ENCODE results near the gene MOGAT3. TPM values are rescaled to one million over a fixed set of nuclear protein-coding genes. Genes with fewer than 3 reads are reported as not detected.

MOGAT3 gene
- total RNA-seq, 1 experiment from 2014 or later: not detected

GRCh38 chr7:101211501-101211900 is 10.7 kb upstream of the MOGAT3 start:
- Histone ChIP-seq H3K27me3 (ENCODE audit: insufficient read depth, low read depth) (no peaks in the 10 kb centered on the region), H3K4me1 (replicated peaks; ENCODE audit: insufficient read depth) (0 out of 2 replicates have a peak, but pooled peaks cover 6% of the 10 kb centered on the region), H3K4me2 (no peak overlapping the region), H3K36me3 (ENCODE audit: low read depth) (no peaks in the 10 kb centered on the region), H3K9me3 (ENCODE audit: insufficient read depth, low read depth) (no peaks in the 10 kb centered on the region), H3K79me2 (ENCODE audit: low read depth) (peaks cover 7% of the 10 kb centered on the region), H3F3A (ENCODE audit: insufficient read depth, low read depth) (no peaks in the 10 kb centered on the region), H3K27ac (no peak overlapping the region), H4K20me1 (ENCODE audit: insufficient read depth) (no peaks in the 10 kb centered on the region), H2AFZ (no peak overlapping the region), H3K9me2 (ENCODE audit: insufficient read depth) (no peaks in the 10 kb centered on the region), H3K4me3 (no peak overlapping the region)
- TF ChIP-seq, protein P1, sequence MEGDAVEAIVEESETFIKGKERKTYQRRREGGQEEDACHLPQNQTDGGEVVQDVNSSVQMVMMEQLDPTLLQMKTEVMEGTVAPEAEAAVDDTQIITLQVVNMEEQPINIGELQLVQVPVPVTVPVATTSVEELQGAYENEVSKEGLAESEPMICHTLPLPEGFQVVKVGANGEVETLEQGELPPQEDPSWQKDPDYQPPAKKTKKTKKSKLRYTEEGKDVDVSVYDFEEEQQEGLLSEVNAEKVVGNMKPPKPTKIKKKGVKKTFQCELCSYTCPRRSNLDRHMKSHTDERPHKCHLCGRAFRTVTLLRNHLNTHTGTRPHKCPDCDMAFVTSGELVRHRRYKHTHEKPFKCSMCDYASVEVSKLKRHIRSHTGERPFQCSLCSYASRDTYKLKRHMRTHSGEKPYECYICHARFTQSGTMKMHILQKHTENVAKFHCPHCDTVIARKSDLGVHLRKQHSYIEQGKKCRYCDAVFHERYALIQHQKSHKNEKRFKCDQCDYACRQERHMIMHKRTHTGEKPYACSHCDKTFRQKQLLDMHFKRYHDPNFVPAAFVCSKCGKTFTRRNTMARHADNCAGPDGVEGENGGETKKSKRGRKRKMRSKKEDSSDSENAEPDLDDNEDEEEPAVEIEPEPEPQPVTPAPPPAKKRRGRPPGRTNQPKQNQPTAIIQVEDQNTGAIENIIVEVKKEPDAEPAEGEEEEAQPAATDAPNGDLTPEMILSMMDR (conservative IDR thresholded peaks at IDR 0.05): no peak
- TF ChIP-seq EZH2 (IDR thresholded peaks at IDR 0.05; ENCODE audit: low read depth): no peak
- intact Hi-C loops (cut with micrococcal nuclease; ENCODE audit: unreplicated experiment): no loop called here
- CTCF ChIA-PET: no interaction called here
- DNase-seq: no peak
- BruUV-seq (replicated peaks): no TSS peak
- POLR2A ChIA-PET (ENCODE audit: unreplicated experiment): no interaction called here

- H3K27ac ChIP-seq: no peak overlapping the region
- no peak overlapping the region for H3K4me3 ChIP-seq
- H3K4me1 ChIP-seq (replicated peaks; ENCODE audit: insufficient read depth): no peaks in the 10 kb centered on the region
- CTCF ChIA-PET: interaction anchor here (0.6 kb wide), 1 partner anchor 15 kb away, joined by 3 read pairs; no protein-coding TSS in a partner anchor
- H2AFZ ChIP-seq: no peak overlapping the region
- TF ChIP-seq EZH2 (IDR thresholded peaks at IDR 0.05; ENCODE audit: low read depth): no peak
- TF ChIP-seq, protein P1 (conservative IDR thresholded peaks at IDR 0.05): no peak
- no peak for DNase-seq
- H3K9me2 ChIP-seq (ENCODE audit: insufficient read depth): no peaks in the 10 kb centered on the region
- no peak overlapping the region for H3K4me2 ChIP-seq
- H3K79me2 ChIP-seq (ENCODE audit: low read depth): no peaks in the 10 kb centered on the region
- H3K27me3 ChIP-seq (ENCODE audit: insufficient read depth, low read depth): no peaks in the 10 kb centered on the region
- POLR2A ChIA-PET (ENCODE audit: unreplicated experiment): interaction anchor here (0.6 kb wide), 1 partner anchor 952 kb away, joined by 10 read pairs; no protein-coding TSS in a partner anchor
- no peaks in the 10 kb centered on the region for H4K20me1 ChIP-seq (ENCODE audit: insufficient read depth)
- H3F3A ChIP-seq (ENCODE audit: insufficient read depth, low read depth): no peaks in the 10 kb centered on the region
- H3K36me3 ChIP-seq (ENCODE audit: low read depth): no peaks in the 10 kb centered on the region
- intact Hi-C loops (cut with micrococcal nuclease; ENCODE audit: unreplicated experiment): no loop called here
- no TSS peak for BruUV-seq (replicated peaks)
- no peaks in the 10 kb centered on the region for H3K9me3 ChIP-seq (ENCODE audit: insufficient read depth, low read depth)
These were observed 9.3 kb upstream of the MOGAT3 start for GRCh38 chr7:101210143-101210542.

DNA sequence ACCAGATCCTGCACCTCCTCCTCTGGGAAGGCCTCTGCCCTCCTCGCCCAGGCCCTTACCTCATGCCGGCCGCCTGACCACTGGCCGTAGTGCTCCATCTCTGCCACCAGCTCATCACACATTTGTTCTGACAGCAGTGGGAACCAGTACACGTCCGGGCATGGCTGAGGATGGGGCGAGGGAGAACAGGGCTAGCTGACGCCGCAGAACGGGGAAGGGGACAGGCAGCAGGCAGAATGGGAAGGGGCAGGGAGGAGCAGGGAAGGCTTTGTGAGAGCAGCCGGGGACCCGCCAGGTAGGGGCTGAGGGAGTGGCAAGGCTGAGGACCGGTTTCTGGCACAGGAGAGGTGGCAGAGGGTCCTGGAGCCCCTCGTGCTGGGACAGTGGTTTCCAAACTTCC is 8.0 kb upstream of the MOGAT3 start:
- Histone ChIP-seq H3K27ac (no peak overlapping the region), H3K4me1 (replicated peaks; ENCODE audit: insufficient read depth) (no peaks in the 10 kb centered on the region), H4K20me1 (ENCODE audit: insufficient read depth) (no peaks in the 10 kb centered on the region), H3K4me3 (no peak overlapping the region), H2AFZ (no peak overlapping the region), H3K9me3 (ENCODE audit: insufficient read depth, low read depth) (no peaks in the 10 kb centered on the region), H3K4me2 (no peak overlapping the region), H3F3A (ENCODE audit: insufficient read depth, low read depth) (no peaks in the 10 kb centered on the region), H3K27me3 (ENCODE audit: insufficient read depth, low read depth) (no peaks in the 10 kb centered on the region), H3K79me2 (ENCODE audit: low read depth) (no peaks in the 10 kb centered on the region), H3K36me3 (ENCODE audit: low read depth) (no peaks in the 10 kb centered on the region), H3K9me2 (ENCODE audit: insufficient read depth) (no peaks in the 10 kb centered on the region)
- DNase-seq: no peak
- ChIA-PET CTCF (no interaction called here), POLR2A (ENCODE audit: unreplicated experiment) (interaction anchor here (0.6 kb wide), 1 partner anchor 1180 kb away, joined by 17 read pairs; no protein-coding TSS in a partner anchor)
- TF ChIP-seq, protein P1 (conservative IDR thresholded peaks at IDR 0.05): no peak
- TF ChIP-seq EZH2 (IDR thresholded peaks at IDR 0.05; ENCODE audit: low read depth): no peak
- intact Hi-C loops (cut with micrococcal nuclease; ENCODE audit: unreplicated experiment): no loop called here
- no TSS peak for BruUV-seq (replicated peaks)
